ENCODE measurements around the gene GAB1.

- no peak for TF ChIP-seq GABPA (IDR thresholded peaks at IDR 0.05; ENCODE audit: low read depth, low read length)
- TF ChIP-seq GABPA (CRISPR knock-in tag; IDR thresholded peaks at IDR 0.05; ENCODE audit: low read depth) = no peak
- no peak for TF ChIP-seq ZSCAN29 (CRISPR knock-in tag; conservative IDR thresholded peaks at IDR 0.05)
Measured at GRCh38 chr4:143397335-143397734, 60.7 kb downstream of the GAB1 start.
